ENCODE data around the gene PDE6C. TPM values are rescaled to one million over a fixed set of nuclear protein-coding genes. Genes with fewer than 3 reads are reported as not detected.

PDE6C gene
- total and polyA plus RNA-seq, 2 of the 8 experiments (the other 6 are each of a cell fraction or from before 2014, with no cell fraction given) = not detected

DNA sequence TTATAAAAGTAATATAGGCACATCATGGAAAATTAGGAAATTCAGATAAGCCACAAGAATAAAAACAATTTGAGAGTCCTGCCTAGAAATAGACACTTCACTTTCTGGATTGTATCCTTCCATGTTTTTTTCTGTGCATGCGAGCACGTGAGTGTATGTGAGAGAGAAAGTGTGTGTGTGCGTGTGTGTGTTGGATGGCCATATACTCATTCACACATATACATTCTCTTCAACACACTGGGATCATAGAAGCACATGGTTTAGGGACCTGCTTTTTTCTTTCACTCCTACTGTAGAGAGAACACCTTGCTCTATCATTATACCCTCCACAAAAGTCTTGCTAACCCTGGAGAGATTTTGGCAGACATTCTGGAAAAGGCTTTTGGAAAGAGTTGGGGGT, 38.4 kb upstream of the PDE6C start:
- Histone ChIP-seq H2BK15ac (ENCODE audit: low read length) (no peak overlapping the region), H2BK120ac (replicated peaks; ENCODE audit: low read depth, low read length) (no peak overlapping the region), H3K9ac (replicated peaks in 1 of 4; ENCODE audit: extremely low read depth in 1 of 4, low read depth in 3 of 4, low read length in 3 of 4) (no peak overlapping the region), H3K4ac (replicated peaks; ENCODE audit: insufficient read length, low read depth, low read length) (no peak overlapping the region), H4K8ac (ENCODE audit: extremely low read depth, insufficient read depth, low read length) (no peak overlapping the region), H3K18ac (ENCODE audit: extremely low read depth, low read length) (no peak overlapping the region), H3K9me3 (ENCODE audit: insufficient read depth in 2 of 2, low read depth in 1 of 2, low read length in 1 of 2) (no peaks in the 10 kb centered on the region), H3K36me3 (ENCODE audit: control insufficient read depth in 2 of 4, insufficient read depth in 4 of 4, low read length in 3 of 4) (no peaks in the 10 kb centered on the region), H2AFZ (ENCODE audit: low read length) (no peak overlapping the region), H2BK12ac (ENCODE audit: low read depth, low read length) (no peak overlapping the region), H2BK20ac (ENCODE audit: low read length) (no peak overlapping the region), H3K23ac (ENCODE audit: insufficient read length) (no peak overlapping the region), H3K79me1 (ENCODE audit: low read depth, low read length) (no peaks in the 10 kb centered on the region), H3K23me2 (ENCODE audit: low read depth, low read length) (no peaks in the 10 kb centered on the region), H2BK5ac (ENCODE audit: low read depth, low read length) (no peak overlapping the region), H4K5ac (ENCODE audit: insufficient read length, low read depth, low read length) (no peak overlapping the region), H3K56ac (replicated peaks; ENCODE audit: insufficient read length, low read depth, low read length) (no peak overlapping the region), H4K20me1 (replicated peaks in 1 of 2; ENCODE audit: control insufficient read depth in 1 of 2, insufficient read depth in 2 of 2, low read length in 2 of 2) (no peaks in the 10 kb centered on the region), H3K14ac (ENCODE audit: insufficient read length) (no peak overlapping the region), H4K91ac (replicated peaks; ENCODE audit: insufficient read length, low read length) (no peak overlapping the region), H3K4me1 (replicated peaks in 1 of 4; ENCODE audit: control insufficient read depth in 3 of 4, insufficient read depth in 4 of 4, low read length in 3 of 4) (no peaks in the 10 kb centered on the region), H3K4me3 (ENCODE audit: extremely low read depth in 1 of 4, insufficient read depth in 2 of 4, low read depth in 3 of 4, low read length in 4 of 4) (no peak overlapping the region), H3K27ac (ENCODE audit: low read depth, low read length) (no peak overlapping the region), H3K27me3 (replicated peaks in 1 of 4; ENCODE audit: control insufficient read depth in 3 of 4, extremely low read depth in 1 of 4, insufficient read depth in 3 of 4, low read length in 3 of 4) (peaks cover 4 to 30% (median 23%) of the 10 kb centered on the region in 4 experiments), H2AK5ac (ENCODE audit: low read depth, low read length) (peak overlapping the region; percentile 88; the same call in 1 of the 2 replicates), H3K4me2 (ENCODE audit: insufficient read depth in 1 of 2, low read depth in 2 of 2, low read length in 2 of 2) (no peak overlapping the region), H3K79me2 (ENCODE audit: control insufficient read depth in 1 of 2, insufficient read depth in 2 of 2, low read length in 2 of 2) (no peaks in the 10 kb centered on the region)
- no peak for DNase-seq (ENCODE audit: low read depth in 1 of 2, low spot score in 2 of 2)
- no peak for FAIRE-seq
- 88% methylated on average over 3 of the region's 3 CpGs; no CpG with 5 or more reads in 1 of the 2 experiments for WGBS, 2 experiments (ENCODE audit: extremely low coverage in 1 of 2, insufficient coverage in 1 of 2, insufficient read length in 1 of 2, insufficient replicate concordance in 2 of 2, low coverage in 1 of 2, low lambda C conversion rate in 2 of 2, missing lambda C conversion rate in 1 of 2)
- POLR2A ChIA-PET (ENCODE audit: partially characterized antibody) = no interaction called here
- CTCF ChIA-PET (ENCODE audit: partially characterized antibody) = interaction anchor here (1.0 kb wide), 1 partner anchor 16 kb away, joined by 3 read pairs; no protein-coding TSS in a partner anchor
- no peak for TF ChIP-seq SIN3A (conservative IDR thresholded peaks at IDR 0.05 in 1 of 2, IDR thresholded peaks at IDR 0.05 in 1 of 2; ENCODE audit: low read depth in 1 of 2, low read length in 2 of 2)
- no peak for TF ChIP-seq RXRA (IDR thresholded peaks at IDR 0.05; ENCODE audit: insufficient read depth, low read depth, low read length)
- no peak for TF ChIP-seq RBBP5 (IDR thresholded peaks at IDR 0.05; ENCODE audit: borderline replicate concordance, low read depth, low read length)
- TF ChIP-seq CREB1 (IDR thresholded peaks at IDR 0.05) = no peak
- TF ChIP-seq POU5F1 (IDR thresholded peaks at IDR 0.05; ENCODE audit: low read depth, low read length) = no peak
- TF ChIP-seq SAP30 (IDR thresholded peaks at IDR 0.05; ENCODE audit: insufficient read depth, insufficient replicate concordance, low read length) = no peak
- no peak for TF ChIP-seq NANOG (IDR thresholded peaks at IDR 0.05; ENCODE audit: insufficient read depth, low read depth, low read length, poor library complexity, severe bottlenecking)
- TF ChIP-seq GTF2F1 (IDR thresholded peaks at IDR 0.05; ENCODE audit: borderline replicate concordance, low read depth, low read length) = no peak
- TF ChIP-seq, protein P1, sequence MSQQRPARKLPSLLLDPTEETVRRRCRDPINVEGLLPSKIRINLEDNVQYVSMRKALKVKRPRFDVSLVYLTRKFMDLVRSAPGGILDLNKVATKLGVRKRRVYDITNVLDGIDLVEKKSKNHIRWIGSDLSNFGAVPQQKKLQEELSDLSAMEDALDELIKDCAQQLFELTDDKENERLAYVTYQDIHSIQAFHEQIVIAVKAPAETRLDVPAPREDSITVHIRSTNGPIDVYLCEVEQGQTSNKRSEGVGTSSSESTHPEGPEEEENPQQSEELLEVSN (IDR thresholded peaks at IDR 0.05) = no peak
- no peak for TF ChIP-seq SIX5 (IDR thresholded peaks at IDR 0.05; ENCODE audit: low read depth, low read length)
- TF ChIP-seq MAFK (IDR thresholded peaks at IDR 0.05; ENCODE audit: low read depth, low read length) = no peak

All from H1 (cell line).